Fibroblast of villous mesenchyme (primary cell): ENCODE results near the gene ZP1. TPM values are rescaled to one million over a fixed set of nuclear protein-coding genes. Genes with fewer than 3 reads are reported as not detected.

Source experiments
- DNase-seq: peaks from one replicate; pipeline ENCODE4 v3.0.0-alpha.2; 2010; ENCODE audit warnings: low read depth
- H3K4me3 ChIP-seq: 2 replicates; pipeline ENCODE4 v1.5.1; 2011; ENCODE audit warnings: low read depth, mild to moderate bottlenecking, low read length
- total RNA-seq: library from RNA; depleted of rRNA; stranded (reverse); fragments of >200 nt; gene quantifications from 2 replicates; pipeline ENCODE4 v1.2.3, GENCODE V29; 2012
- TF ChIP-seq, protein P1 (sequence below): IDR thresholded peaks from 2 replicates; pipeline ENCODE4 v1.5.1; 2012; ENCODE audit warnings: low read depth, mild to moderate bottlenecking, low read length; ENCODE audit not compliant: insufficient read depth

ZP1 gene
- total RNA-seq, 1 donor, result not detected

DNA sequence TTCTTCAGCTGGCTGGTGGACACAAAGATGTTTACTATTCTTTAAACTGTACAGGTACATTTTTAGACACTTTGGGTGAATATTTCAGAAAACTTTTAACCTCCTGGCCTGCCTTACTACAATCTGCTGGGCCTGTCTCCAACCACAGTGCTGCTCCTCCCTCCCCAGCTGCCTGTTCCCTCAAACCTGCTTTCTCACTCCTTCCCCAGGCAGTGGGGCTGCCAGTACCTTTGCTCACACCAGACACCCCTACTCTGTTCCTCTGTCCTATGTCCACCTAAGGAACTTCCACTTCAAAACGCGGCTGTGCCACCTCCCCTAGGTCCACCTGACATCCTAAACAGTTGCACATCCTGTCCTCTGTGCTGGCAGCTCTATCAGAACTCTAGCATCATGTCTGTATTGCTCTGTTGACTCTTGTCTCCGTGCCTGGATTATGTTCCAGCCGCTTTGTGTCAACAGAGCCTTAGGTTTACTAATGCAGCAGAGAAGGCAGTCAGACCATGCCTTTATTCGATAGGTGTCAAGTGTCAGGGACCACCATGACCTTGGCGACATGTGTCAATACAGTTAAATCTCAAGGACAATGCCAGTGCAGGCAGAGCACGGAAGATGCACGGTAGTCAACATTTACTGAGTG, 13.4 kb downstream of the ZP1 start:
- TF ChIP-seq, protein P1, sequence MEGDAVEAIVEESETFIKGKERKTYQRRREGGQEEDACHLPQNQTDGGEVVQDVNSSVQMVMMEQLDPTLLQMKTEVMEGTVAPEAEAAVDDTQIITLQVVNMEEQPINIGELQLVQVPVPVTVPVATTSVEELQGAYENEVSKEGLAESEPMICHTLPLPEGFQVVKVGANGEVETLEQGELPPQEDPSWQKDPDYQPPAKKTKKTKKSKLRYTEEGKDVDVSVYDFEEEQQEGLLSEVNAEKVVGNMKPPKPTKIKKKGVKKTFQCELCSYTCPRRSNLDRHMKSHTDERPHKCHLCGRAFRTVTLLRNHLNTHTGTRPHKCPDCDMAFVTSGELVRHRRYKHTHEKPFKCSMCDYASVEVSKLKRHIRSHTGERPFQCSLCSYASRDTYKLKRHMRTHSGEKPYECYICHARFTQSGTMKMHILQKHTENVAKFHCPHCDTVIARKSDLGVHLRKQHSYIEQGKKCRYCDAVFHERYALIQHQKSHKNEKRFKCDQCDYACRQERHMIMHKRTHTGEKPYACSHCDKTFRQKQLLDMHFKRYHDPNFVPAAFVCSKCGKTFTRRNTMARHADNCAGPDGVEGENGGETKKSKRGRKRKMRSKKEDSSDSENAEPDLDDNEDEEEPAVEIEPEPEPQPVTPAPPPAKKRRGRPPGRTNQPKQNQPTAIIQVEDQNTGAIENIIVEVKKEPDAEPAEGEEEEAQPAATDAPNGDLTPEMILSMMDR, result no peak
- DNase-seq, result no peak
- H3K4me3 ChIP-seq, result no peak overlapping the region

DNA sequence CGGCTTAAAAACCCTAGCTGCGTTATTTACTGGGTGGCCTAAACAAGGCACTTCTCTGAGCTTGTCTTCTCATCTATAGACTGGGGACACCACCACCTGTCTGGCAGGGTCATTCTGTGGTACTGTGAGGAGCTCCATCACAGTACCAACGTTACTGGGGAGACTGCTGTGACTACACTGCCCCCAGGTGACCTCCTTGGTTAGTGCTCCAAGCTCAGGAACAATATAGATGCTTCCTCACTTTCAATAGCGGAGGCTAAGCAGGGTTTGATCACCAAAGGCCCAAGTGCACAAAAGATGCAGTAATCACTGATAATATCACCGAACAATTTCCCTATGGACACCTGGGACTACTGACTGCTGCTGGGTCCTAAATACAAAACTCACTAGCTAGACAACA, 20.2 kb downstream of the ZP1 start:
- DNase-seq, result peak; percentile 53
- TF ChIP-seq, protein P1, result peak; percentile 76

DNA sequence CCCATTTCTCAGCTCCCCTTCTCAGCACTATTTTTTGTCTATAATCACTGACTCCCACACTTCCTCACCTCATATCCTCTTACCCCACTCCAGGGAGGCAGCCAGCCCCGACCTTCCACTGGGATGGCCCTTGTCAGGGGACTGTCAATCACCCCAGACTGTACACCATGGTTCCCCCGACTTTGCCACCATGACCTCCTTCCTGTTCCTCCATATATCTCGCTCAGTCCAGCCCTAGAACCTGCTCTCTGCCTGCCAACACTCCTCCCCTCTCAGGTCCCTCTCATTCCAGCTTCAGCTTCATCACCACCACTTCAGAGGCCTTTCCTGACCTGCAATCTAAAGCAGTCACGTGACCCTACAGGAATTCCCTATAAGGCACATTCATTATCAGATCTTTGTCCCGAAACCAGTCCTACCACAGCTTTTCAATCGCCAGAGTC, 22.5 kb downstream of the ZP1 start:
- TF ChIP-seq, protein P1, result no peak
- no peak for DNase-seq
- no peak overlapping the region for H3K4me3 ChIP-seq

More for the DNA sequence above, 20.2 kb downstream of the ZP1 start:
- no peak overlapping the region for H3K4me3 ChIP-seq

DNA sequence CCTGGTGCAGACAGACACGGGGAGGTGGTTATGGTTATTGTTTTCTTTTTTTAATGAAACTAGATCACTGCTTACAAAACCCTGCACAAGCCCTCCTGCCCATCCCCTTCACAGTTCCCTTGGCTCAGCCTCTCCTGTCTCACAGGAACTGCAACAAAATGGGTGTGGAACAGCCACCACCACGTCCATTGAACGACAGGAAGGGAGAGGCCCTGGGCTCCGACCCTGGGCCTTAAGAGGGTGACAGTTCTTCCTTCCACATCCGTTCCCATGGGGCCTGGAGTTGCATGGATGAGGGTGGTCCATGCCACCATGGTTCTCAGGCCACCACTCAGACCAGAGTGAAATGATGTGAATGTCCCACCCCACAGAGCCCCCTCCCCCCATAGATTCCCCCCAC, 23.4 kb downstream of the ZP1 start:
- TF ChIP-seq, protein P1, result no peak
- DNase-seq, result no peak
- H3K4me3 ChIP-seq, result no peak overlapping the region

DNA sequence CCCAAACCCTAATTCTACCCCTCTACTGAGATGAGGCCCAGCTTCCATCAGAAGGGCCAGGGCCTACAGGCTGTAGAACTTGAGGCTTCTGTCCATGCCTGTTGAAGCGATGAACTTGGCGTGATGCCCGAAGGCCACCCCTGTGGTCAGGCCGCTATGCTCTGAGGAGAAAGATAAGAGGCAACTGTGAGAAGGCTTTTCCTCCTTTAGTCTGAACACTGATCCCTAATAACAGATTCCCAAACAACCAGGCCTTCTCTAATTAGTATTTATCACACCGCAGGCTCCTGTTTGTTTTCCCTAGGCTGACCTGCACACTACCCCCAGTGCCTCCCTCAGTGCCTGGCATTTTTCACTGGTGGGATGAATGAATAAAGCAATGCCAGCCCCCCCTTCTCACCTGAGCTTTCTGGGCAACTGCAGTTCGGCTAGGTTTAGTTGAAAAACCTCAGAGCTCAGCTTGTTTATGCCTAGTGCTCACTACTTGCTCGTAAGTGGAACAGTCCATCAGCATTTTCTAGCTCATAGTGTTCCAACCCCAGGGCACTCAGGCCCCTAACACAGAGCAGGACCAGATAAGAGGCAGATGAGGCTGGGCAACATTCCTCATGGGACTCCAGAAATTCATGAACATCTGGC, 23.9 kb downstream of the ZP1 start:
- no peak overlapping the region for H3K4me3 ChIP-seq
- TF ChIP-seq, protein P1, result no peak
- peak; percentile 56 for DNase-seq

DNA sequence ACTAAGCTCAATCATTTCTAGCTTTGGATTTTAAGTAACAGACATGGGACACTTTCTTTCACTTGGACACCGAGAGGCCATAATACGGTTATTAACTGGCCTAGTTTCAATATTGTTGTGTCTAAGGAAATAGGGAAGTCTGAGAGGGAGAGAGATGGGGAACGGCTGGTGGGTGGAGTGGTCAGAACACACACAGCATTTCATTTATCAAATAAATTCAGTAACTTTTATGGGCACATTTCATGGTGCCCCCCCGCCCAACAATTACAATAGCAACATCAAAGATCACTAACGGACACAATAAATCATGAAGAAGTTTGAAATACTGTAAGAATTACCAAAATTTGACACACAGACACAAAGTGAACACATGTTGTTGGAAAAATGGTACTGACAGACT, 28.3 kb downstream of the ZP1 start:
- TF ChIP-seq, protein P1, result no peak
- no peak overlapping the region for H3K4me3 ChIP-seq
- no peak for DNase-seq

DNA sequence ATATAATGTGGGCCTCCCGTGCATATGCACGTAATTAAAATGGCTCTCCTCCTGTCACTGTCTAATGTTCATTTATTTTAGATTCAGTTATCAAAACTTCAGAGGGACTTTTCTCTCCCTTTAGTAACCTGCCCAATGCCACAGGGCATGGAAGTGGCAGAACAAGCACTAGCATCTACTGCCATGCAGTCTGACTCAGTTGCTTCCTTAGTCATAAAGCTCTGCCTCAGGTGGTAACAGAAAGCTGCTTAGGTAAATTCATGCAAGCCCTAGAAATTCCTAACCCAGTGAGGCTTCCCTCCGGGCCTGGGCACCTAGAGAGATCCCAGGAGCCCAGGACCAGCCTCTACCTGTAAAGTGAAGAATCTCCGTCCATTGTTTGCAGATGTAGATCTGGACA, 30.2 kb downstream of the ZP1 start:
- TF ChIP-seq, protein P1, result no peak
- no peak overlapping the region for H3K4me3 ChIP-seq
- DNase-seq, result no peak
